HG02852 (cell line): ENCODE results near the gene C12orf56.
A peak's percentile ranks its signal among the peaks of the same experiment; 100 is the strongest.
"Not testable (repeated sequence)": the region's sequence is repeated elsewhere in the genome, so short reads cannot be mapped to it uniquely, and the experiment has no call there.

ENCODE experiments used
- ATAC-seq: cut with Tn5 transposase; IDR thresholded peaks from one replicate; pipeline ENCODE4 v1.9.1; 2021; ENCODE audit warnings: mild to moderate bottlenecking, moderate library complexity; ENCODE audit not compliant: unreplicated experiment

Gene C12orf56

GRCh38 chr12:64240781-64241180, 149.8 kb downstream of the C12orf56 start:
- ATAC-seq = no peak

- ATAC-seq = no peak
Measured at GRCh38 chr12:64237382-64237781, 153.2 kb downstream of the C12orf56 start.

GRCh38 chr12:64236549-64236948, 154.0 kb downstream of the C12orf56 start:
- no peak for ATAC-seq

- ATAC-seq = no peak
Measured at GRCh38 chr12:64232196-64232595, 158.4 kb downstream of the C12orf56 start.

- ATAC-seq = no peak
Measured at GRCh38 chr12:64229796-64230195, 160.8 kb downstream of the C12orf56 start.

- no peak for ATAC-seq
Measured at GRCh38 chr12:64229240-64229639, 161.3 kb downstream of the C12orf56 start.

- ATAC-seq = no peak
Measured at GRCh38 chr12:64225626-64226025, 164.9 kb downstream of the C12orf56 start.

- ATAC-seq = peak; percentile 94
Measured at GRCh38 chr12:64222009-64222765, 168.4 kb downstream of the C12orf56 start, which contains the start of gene KICS2. Gene KICS2 (minus strand): TSS chr12:64222296. CDS start chr12:64222237, 59 bp downstream.

GRCh38 chr12:64221651-64222008, 168.9 kb downstream of the C12orf56 start:
- ATAC-seq = peak; percentile 27

- ATAC-seq = no peak
Measured at GRCh38 chr12:64220046-64220445, 170.5 kb downstream of the C12orf56 start.

GRCh38 chr12:64219145-64219544, 171.4 kb downstream of the C12orf56 start:
- no peak for ATAC-seq

- no peak for ATAC-seq
Measured at GRCh38 chr12:64218597-64218996, 172.0 kb downstream of the C12orf56 start.

GRCh38 chr12:64217643-64218042, 172.9 kb downstream of the C12orf56 start:
- not testable (repeated sequence) for ATAC-seq

GRCh38 chr12:64216239-64216638, 174.3 kb downstream of the C12orf56 start:
- ATAC-seq = no peak
